HCEC 1CT (cell line): ENCODE measurements around the gene POTEJ.
"Not testable (repeated sequence)": the region's sequence is repeated elsewhere in the genome, so short reads cannot be mapped to it uniquely, and the experiment has no call there.

Experiments used
- DNase-seq: peaks from one replicate; pipeline ENCODE4 v3.0.0-alpha.2; 2017

POTEJ gene

DNA sequence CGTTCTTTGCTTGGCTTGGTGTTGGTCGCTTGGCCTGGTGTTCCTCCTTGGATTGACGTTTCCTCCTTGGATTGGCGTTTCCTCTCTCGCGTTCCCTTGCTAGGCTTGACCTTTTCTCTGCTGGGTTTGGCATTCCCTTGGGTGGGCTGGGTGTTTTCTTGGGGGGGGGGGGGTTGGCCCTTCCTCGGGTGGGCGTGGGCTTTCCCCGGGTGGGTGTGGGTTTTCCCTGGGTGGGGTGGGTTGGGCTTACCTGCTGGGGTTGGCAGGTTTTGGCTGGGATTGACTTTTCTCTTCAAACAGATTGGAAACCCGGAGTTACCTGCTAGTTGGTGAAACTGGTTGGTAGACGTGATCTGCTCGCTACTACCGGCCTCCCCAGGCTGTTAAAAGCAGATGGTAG is at the start of gene POTEJ:
Gene POTEJ (plus strand): TSS at position 301 of the 400 bp plus-strand sequence. CDS start 93 bp downstream, at position 394.
- not testable (repeated sequence) for DNase-seq

DNA sequence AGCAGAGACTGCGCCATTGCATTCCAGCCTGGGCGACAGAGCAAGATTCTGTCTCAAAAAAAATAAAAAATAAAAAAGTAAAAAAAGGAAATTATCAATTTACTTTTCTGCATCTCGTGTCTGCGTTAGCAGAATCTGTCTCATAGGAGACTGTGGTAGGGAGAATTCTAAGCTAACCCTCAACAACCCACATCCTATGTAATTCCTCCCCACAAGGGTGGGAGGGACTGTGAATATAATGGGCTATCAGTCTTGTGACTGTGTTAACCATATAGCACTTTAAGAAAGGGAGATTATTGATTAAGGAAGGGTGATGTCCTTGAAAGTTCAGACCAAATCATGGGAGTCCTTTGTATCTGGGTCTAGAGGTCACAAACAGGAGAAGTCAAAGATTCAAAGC is 45.1 kb upstream of the POTEJ start:
- not testable (repeated sequence) for DNase-seq

DNA sequence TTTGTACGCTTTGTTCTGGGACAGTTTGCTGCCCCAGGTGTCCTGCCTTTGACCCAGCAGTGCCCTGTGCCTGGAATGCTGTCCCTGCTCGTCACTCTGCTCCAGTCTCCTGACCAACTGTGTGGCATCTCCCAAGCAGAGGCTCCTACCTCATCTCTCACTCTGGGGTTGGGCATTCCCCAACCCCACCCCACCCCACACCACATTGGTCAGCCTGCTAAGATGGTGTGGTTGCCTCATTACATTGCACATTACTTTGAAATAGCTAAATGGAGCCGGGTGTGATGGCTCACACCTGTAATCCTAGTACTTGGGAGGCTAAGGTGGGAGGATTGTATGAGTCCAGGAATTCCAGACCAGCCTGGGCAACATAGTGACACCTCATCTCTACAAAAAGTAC is 39.3 kb upstream of the POTEJ start:
- not testable (repeated sequence) for DNase-seq

DNA sequence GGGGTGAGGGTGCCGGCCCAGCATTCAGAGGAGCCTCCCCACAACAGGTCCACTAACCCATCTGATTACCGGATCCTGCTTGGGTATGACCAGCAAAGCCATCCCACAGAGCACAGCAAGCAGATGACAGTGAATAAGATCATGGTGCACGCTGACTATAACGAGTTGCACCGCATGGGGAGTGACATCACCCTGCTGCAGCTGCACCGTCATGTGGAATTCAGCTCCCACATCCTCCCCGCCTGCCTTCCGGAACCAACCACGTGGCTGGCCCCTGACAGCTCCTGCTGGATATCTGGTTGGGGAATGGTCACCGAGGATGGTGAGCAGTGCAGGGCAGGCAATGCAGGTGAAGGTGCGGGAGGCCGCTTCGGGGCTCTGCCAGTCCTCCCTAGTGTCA is 37.0 kb upstream of the POTEJ start:
- DNase-seq = not testable (repeated sequence)

DNA sequence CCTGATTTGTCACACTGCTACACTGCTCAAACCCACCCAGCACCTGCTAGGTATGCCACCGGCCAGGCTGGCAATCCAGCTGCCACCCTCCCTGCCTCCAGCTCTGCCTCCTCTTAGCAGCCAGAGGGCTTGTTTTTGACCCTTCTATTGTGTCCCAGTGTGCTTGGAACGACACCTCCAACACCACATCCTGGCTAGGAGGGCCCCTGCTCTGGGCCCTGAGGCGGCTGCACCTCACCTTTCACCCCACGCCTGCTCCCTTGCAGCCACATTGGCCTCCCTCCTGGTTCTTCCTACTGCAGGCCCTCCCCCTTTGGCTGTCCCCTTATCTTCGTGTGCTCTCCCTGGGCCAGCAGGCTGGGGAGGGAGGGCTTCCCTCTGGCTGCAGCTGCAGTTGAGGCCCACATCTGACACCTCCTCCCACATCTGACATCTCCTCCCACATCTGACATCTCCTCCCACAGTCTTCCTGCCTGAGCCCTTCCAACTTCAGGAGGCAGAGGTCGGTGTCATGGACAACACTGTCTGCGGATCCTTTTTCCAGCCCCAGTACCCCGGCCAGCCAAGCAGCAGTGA is 34.9 kb upstream of the POTEJ start:
- not testable (repeated sequence) for DNase-seq

DNA sequence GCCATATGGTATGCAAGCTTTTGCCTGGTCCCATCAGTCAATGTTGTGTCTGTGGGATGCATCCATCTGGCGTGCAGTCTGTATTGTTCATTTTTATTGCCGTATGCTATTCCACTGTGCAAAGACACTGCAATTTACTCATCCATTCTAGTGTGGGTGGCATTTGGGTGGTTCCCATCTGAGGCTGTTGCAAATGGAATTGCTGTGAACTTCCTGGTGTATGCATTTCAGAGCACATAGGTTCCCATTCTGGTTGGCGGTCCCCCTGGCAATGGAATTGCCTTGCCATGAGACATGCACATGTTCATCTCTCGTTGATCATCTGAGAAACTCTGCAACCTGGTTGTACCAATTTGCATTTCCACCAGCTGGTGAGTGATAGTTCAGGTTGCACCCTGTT is 33.7 kb upstream of the POTEJ start:
- DNase-seq = not testable (repeated sequence)

DNA sequence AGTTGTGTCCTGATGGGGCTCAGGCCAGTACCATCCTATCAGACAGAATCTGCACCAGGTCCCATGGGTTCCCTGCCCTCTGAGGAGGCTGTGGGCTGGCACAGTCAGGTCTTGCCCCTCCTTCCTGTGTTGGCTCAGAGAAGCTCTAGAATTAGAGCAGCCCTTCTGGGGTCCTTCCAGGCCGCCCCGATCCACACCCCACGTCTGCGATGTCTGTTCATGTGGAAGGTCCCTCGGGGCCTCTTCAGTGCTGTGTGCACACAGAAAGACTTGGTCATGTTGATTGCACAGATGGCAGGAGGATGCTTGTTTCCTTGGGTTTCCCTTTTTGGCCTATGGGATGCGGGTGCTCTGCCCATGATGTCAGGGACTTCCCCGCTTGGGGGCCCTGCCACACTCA is 32.1 kb upstream of the POTEJ start:
- DNase-seq = not testable (repeated sequence)

DNA sequence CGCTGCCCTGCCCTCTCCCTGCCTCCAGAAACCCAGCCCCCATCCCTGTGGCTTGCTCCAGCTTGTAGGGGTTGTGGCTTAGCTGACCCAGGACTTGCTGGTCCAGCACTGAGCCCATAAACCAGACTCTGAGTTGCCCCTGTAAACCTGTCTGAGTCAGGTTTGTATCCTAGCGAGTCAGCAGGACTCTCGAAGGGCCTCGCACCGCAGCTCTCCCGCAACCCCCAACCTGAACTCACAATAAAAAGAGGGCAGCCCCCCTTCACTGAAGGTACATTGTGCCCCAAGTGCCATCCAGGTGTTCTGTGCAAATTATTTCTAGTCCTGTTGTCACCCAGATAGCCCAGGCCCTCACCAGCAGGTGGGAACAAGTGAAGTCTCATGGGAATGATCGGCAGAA is 29.7 kb upstream of the POTEJ start:
- DNase-seq = not testable (repeated sequence)

DNA sequence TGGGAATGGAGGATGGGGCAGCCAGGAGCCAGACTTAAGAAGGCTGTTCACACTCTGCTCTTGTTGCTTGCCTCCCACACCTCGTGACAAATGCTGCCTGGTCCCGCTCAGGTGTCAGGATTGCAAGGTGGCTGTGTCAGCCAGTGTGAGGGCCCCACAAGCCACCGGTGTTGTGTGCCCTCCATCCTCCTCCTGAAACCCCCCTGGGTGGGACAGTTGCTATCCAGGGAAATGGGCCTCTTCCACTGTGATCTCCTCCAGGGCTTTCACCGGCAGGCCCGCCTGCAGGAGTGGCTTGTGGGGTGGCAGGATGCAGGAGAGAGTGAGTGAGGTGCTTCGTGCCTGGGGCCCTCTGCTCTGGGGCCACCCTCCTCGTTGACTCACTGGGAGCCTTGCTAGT is 28.3 kb upstream of the POTEJ start:
- DNase-seq = not testable (repeated sequence)

DNA sequence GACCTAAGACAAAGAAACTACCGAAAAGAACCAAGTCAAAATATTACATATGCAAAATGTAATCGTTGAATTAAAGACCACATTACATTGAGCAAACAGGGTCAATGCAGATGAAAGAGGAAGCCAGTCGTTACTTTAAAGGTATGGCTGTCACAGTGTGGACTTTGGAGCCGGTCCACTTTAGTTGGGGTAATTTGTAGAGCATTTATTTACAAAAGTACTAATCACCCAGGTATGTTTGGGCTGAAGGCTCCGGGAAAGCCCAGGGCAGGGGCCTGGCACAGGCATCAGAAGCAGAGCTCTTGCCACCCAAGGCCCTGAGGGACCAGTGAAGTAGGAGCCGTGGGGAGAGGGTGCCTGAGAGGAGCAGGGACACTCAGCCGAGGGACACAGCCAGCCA is 27.7 kb upstream of the POTEJ start:
- not testable (repeated sequence) for DNase-seq

DNA sequence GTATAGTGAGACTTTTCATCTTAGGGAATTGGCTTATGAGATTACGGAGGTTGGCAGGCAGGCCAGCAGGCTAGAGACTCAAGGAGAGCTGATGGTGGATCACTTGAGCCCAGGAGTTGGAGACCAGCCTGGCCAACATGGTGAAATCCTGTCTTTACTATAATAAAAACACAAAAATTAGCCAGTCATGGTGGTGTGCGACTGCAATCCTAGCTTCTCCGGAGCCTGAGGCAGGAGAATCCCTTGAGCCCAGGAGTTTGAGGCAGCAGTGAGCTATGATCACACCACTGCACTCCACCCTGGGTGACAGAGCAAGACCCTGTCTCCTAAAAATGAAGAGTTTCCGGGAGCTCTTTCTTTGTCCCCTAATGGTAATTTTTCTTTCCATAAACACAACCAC is 26.5 kb upstream of the POTEJ start:
- not testable (repeated sequence) for DNase-seq

DNA sequence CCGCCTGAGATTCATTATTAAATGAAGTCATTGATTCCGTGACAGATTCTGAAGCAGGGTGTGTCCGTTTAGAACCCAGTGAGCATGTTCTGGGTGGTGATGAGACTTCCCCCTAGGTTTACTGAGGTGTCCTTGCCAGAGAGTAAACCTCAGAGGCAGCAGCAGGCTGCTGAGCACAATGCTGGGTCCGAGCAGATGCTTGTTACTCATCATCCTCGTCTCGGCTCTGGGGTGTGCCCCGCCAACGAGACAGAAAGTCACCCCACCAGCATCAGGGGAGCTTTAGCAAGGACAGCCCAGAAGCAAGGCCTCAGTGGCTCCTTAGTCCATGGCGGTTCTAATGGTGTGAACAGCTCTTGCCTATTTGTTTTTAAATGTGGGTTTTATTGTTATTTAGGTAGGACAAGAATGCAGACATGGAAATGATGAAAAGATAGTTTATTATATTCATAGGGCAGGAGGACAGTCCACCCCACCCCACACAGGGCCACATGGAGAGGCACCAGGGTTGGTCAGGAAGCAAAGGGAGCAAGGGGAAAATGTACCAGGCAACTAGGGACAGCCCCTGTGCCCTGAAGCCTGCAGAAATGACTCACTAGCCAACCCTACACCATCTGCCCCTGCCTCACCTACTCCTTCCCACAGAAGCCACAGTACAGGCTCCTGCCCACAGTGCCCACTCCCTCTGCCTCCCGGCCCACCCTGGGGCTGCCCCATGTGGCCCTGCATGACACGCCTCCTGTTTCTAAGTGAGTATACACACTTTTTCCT is 22.4 kb upstream of the POTEJ start:
- DNase-seq = not testable (repeated sequence)

DNA sequence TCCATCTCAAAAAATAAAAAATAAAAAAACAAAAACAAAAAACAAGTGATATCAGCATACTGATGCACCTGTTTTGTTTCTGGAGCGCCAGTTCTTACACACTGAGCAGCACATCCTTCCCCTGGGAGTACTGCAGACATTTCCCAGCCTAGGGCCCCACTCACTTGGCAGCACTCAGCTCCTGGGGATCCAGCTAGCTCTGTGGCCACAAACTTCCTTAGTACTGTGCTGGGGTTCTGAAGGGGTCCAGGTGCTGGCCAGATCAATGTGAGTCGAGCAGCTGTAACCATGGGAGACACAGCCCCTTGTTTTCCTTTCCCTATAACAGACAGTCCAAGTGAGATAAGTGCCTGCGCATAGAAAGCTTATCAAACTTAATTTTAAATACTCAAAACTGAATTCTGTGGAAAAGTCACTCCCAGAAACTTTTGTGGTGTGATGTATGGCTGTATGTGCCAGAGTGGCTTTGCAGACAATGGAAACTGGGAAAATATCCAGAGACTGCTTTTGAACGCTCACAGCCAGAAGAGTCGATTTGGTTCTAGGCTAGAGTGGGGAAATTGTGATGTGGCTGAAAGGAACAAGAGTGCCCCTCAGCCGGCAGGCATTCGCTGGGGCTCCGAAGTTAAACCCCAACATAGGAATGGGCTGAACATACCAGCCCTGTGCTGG is 20.9 kb upstream of the POTEJ start:
- DNase-seq = not testable (repeated sequence)

DNA sequence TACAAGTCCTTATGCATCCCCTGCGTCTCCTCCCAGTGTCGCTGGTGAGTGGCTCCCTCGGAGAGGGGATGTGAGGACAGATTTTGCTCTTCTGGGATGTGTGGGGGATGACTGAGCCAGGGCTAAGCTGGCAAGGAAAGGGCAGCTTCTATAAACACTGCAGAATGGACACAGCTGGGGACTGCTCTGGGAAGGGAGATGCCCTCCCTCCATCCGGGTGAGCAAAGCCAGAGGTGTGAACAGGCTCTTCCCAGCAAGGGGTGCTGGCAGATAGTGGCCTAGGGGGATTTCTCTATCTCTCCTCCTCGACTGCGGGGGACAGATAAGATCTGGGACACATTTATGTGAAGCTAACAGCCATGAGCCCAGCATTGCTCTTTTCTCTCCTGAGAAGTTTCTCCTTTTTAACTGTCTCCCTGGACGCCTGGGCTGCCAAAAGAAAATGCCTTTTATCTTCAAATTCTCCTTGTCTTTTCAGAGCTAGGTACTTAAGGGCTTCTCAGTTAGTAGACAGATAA is 20.3 kb upstream of the POTEJ start:
- not testable (repeated sequence) for DNase-seq

DNA sequence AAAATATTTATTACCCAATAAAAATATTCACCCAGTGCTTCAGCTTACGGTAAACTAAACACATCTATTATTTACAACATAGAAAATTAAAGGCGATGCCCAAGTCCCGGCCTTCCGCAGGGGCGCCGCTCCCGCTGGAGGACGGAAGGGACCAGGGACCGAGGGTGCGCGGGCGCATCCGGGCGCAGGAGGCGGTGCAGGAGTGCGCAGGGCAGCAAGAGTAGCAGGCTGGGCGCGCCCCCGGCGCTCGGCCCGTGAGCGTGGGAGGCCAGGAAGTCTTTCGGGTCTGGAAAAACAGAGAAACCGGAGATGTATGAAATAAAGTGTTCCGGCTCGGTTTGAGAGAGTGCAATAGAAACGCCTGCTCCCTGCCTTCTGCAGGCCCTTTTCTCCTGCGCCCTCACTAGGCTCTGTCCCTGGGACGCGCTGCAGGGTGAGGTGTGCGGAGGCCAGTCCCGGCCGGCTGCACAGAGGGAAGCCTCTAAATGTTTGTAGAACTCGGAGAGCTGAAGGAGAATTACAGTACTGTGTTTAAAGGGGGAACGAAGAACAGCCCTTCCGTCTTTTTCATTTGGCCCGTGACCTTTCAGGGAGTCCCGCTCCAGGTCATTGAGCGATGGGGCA is 18.3 kb upstream of the POTEJ start:
- DNase-seq = not testable (repeated sequence)

DNA sequence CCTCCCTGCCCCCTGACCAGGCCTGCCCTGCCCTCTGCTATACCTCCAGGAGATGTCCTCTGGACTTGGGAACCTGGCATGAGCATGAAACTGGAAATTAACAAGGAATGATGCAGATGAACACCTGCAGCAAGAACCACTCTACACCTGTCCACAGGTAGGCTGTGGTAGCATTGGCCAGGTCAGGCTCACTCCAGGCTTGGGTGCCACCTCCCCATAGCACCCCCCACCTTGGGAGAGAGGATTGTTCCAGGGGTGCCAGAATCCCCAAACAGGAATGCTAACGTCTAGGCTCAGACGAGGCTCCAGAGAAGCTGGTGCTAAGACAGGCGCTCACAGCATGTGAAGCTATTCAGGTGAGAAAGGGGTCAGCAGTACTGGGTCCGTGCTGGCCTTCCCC is 17.2 kb upstream of the POTEJ start:
- not testable (repeated sequence) for DNase-seq

DNA sequence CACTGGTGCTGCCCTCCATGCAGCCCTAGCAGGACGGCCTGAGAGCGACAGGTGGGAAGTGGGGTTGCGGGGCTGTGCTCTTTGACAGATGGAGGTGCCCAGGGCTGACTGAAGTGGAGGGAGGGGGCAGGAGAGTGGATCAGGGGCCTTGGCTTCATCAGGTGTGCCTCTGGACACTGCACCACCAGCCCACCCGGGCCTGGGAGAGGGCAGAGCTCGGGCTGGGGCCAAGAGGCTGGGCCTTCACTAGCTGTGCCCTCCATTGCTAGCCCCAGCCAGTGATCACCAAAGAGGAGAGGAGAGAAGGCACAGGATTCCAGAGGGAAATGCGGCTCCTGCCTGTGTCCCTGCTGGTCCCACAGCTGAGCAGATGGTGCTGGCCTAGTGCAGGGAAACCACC is 14.5 kb upstream of the POTEJ start:
- not testable (repeated sequence) for DNase-seq

DNA sequence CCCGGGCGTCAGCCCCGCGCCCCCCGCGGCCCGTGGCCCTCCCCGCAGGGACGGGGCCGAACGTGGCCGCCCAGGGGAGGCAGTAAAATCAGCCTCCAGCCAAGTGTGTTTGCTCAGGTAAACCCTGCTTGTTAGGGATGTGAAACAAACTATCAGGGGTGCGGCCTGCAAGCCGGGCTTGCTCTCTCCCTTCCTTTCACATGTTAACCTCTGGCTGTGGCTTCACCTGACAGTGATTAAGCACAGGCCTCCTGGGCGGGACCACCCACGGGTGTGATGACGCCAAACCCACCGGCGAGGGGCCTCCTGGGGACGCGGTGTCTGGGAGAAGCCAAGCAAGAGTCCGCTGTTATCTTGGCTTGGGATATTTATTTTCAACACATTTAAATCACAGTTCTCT is 13.2 kb upstream of the POTEJ start:
- not testable (repeated sequence) for DNase-seq

DNA sequence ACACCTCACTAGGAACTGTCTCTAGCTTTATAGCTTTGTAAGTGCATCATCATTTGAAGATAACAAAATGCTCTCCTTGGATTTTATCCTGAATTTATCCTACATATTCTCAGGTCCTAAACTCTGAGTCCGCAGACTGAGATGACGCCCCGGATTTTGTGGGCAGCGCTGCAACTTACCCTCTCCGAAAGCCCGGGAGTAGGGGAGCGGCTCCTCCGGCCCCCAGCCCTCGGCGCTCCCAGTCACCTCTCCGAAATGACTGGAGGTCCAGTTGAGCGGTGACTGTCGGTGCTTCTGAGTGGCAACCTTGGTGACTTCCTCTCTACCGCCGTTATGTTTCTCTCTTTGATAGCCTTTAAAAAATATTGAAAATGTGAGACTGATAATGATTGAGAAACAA is 12.8 kb upstream of the POTEJ start:
- DNase-seq = not testable (repeated sequence)

DNA sequence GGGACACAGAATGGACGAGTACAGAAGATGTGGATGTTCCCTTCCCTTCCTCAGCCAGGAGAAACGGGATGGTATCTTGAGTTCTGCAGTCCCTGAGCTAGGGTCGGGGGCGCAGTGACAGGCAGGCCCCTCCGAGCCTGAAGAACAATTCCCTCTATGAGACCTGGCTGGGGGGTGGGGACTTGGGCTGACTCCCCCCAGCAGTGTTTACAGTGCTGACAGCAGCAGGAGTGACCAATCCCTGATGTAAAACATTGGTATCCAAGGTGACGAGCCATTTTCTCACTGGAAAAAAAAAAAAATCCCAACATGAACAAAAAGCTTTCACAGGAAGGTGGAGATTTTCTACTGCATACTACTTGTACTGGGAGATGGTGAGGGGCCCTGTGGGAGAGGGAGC is 11.8 kb upstream of the POTEJ start, which contains the start of gene CFC1:
Gene CFC1 (minus strand): TSS at position 183 of the 400 bp plus-strand sequence. CDS start 288 bp downstream, outside the sequence.
- DNase-seq = not testable (repeated sequence)

DNA sequence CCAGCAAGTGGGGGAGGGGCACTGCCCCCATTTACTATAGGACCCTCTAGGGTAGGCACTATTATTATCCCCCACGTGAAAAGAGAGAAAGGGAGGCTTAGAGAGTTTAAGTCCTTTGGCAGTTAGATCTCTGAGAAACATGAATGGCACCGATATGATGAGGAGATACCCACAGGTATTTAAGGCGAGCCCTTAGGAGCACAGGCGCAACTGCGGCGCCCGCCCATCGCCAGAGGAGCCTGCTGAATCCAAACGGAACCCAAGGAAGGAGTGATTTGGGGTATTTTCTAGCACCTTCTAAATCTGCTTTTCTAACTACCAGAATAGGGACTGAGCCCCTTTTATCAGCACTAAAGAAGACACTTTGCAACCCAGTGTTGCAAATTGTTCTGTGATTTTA is 11.3 kb upstream of the POTEJ start:
- DNase-seq = not testable (repeated sequence)

DNA sequence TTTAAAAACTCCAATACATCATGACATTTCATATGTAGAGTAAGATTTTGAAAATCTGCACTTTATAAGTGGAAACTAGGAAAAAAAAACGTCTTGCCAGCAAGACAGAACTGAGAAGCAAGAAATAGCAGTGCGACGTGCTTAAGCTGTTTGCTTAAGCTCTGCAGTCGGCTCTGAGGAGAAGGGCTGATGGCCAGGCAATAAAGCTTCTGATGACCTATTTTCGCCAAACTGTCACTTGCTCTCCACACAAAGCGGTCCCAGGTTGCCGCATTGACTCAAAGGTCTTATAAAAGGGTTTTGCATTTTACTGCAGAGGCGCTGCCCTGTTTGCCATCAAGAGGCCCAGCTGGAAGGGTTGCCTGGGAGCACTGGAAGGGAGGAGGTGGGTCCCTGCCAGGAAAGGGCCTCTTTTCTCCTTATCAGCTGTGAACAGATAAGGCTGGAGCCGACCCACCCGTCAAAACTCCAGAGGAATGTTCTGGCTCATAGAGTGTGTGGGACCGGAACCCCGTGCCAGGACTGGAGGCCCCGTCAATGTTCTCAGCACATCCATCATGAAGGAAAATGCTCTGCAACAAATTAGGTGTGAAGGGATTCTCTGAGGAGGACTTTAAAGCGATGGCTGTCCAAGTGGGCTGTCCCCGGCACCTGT is 9.5 kb upstream of the POTEJ start:
- DNase-seq = not testable (repeated sequence)
